GM21515 (cell line): Measurements from ENCODE around the gene THNSL1.
A peak's percentile ranks its signal among the peaks of the same experiment; 100 is the strongest.
"Not testable (repeated sequence)": the region's sequence is repeated elsewhere in the genome, so short reads cannot be mapped to it uniquely, and the experiment has no call there.

Experiments used
- ATAC-seq: cut with Tn5 transposase; IDR thresholded peaks from one replicate; pipeline ENCODE4 v1.9.1; 2021; ENCODE audit not compliant: unreplicated experiment

The THNSL1 gene, protein sequence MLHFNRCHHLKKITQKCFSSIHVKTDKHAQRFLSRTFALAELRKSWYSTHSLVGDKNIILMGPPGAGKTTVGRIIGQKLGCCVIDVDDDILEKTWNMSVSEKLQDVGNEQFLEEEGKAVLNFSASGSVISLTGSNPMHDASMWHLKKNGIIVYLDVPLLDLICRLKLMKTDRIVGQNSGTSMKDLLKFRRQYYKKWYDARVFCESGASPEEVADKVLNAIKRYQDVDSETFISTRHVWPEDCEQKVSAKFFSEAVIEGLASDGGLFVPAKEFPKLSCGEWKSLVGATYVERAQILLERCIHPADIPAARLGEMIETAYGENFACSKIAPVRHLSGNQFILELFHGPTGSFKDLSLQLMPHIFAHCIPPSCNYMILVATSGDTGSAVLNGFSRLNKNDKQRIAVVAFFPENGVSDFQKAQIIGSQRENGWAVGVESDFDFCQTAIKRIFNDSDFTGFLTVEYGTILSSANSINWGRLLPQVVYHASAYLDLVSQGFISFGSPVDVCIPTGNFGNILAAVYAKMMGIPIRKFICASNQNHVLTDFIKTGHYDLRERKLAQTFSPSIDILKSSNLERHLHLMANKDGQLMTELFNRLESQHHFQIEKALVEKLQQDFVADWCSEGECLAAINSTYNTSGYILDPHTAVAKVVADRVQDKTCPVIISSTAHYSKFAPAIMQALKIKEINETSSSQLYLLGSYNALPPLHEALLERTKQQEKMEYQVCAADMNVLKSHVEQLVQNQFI

DNA sequence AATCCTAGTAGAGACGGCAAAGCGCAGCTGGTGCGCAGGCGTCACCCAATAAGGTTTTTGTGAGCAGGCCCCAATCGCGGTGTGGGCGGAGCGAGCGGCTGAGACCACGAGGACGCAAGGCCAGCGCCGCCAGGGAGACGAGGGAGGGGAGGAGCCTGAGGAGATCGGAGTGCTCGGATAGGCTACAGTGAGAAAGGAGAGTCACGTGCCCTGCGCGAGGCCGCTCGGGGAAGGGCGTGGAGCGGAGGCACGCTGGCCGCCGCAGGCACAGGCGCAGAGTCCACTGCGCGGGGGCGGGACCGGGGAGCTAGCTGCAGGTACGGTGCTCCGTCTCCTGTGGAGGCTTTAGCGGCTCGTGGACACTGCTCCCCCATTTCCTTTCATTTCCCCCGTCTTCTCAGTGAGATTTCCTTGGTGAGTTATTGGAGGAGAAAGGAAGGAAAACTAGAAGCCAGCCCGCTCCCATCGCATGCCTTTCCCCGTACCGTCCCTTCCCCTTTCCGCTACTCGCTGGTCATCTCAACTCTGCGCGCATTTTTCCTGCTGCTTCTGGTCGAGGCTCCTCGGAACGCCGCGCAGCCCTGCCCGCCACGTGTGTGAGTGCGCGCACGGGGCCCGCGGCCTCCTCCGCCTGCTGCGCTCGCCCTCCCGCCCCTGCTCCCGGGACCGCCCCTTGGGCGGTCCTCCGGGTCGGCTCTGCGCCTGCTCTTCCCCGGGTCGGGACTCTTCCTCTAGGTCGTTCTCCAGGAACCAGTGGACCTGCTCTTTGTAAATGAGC, at the start of gene THNSL1:
Gene THNSL1, plus strand, starts transcription at position 237 of the 778 bp plus-strand sequence. CDS start 6,612 bp downstream, outside the sequence.
- peak; percentile 99 for ATAC-seq

DNA sequence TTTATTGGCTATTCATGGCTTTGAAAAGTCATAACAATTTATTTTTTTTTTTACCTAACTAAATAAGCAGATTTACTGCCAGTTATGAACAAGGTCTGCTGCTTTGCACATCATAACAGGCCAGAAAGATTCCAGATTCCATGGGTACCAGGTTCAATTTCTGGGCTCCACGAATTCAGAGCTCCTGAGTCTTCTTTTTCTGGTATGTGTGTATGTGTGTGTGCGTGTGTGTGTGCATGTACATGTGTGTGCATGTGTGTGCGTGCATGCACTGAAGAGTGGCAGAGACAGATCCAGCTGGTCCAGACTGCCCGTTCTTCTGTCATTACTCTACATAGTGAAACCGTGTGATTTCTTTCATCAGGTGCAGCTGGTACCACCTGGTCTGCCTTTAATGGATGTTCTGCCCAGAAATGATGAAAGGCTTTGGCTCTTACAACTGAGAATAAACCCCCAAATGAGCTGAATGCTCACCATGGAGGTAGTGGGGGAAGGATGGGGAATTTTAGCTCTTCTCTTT, 49.4 kb upstream of the THNSL1 start:
- no peak for ATAC-seq

DNA sequence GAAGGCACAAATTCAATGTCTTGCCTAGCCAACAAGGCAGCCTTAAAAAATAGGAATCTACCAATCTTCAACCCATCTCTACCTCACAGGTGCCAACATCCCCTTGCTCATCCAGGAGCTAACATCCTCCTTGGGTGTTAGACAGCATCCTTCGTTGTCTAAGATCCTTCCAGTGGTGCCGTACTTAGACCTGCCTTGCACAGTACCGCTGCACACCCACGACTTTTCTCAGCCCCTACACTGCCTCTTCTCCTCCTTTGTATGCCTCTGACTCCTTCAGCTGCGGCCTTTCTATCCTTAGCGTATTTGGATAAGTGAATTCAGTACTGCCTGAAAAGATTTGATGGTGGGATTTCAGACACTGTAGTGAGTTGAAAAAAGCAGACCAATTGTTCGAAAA, 48.1 kb upstream of the THNSL1 start:
- no peak for ATAC-seq

DNA sequence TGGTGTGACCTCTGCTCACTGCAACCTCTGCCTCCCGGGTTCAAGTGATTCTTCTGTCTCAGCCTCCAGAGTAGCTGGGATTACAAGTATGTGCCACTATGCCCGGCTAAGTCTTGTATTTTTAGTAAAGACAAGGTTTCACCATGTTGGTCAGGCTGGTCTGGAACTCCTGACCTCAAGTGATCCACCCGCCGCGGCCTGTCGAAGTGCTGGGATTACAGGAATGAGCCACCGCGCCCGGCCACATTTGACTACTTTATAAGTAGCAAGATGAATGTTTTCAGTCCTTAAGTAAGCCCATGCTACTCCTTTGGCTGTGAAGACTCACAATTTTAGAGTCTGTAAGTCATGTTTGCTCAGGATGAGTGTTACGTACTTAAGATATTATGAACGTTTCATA, 47.5 kb upstream of the THNSL1 start:
- not testable (repeated sequence) for ATAC-seq

DNA sequence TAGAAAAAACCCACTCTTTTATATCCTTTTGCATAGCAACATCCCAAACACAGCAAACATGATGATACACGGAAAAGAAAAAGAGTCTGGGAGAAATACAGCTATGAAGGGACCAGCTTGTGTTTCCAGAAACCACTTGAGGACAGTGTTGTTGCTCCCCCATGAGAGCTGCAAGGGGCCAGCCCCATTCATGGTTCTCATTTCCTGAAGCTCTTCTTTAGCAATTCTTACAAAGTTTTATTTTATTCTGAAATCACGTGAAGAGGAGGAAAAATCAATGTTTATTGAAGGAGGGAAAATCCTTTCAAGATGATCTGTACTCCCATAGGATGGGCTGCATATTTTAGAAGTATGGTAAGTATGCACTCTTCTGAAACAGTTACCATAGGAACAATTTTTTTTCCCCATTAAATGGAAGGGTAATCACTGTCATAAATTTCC, 46.6 kb upstream of the THNSL1 start:
- ATAC-seq = no peak

DNA sequence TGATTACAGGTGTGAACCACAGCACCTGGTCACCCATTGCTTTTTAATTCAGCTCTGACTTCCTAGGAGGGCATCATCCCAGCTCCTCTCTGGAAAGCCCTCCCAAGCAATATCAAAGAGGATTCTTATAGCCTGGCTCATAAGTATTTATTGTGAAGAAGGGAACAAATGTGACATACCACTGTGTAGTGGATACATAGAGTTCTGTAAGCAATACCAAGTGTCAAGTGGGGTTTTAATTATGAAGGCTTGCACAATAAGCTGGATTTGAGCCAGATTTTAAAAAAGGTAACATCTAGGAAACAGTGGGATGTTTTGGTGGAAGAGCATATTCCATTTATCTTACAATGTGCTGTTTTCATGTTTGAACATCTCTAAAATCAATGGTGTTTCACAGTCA, 45.0 kb upstream of the THNSL1 start:
- ATAC-seq = no peak

DNA sequence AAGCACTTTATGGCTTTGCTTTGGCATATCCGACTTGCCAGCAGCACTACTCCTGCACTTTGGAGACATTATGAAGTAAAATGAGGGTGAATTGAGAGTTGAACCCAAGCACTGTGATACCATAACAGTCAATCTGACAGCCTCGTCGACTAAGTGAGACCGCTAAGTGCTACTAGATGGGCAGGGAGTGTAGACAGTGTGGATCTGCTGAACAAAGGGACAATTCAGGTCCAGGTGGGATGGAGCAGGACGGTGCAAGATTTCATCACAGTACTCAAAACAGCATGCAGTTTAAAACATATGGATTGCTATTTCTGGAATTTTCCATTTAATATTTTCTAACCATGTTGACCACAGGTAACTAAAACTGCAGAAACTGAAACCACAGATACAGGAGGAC, 43.2 kb upstream of the THNSL1 start:
- no peak for ATAC-seq

DNA sequence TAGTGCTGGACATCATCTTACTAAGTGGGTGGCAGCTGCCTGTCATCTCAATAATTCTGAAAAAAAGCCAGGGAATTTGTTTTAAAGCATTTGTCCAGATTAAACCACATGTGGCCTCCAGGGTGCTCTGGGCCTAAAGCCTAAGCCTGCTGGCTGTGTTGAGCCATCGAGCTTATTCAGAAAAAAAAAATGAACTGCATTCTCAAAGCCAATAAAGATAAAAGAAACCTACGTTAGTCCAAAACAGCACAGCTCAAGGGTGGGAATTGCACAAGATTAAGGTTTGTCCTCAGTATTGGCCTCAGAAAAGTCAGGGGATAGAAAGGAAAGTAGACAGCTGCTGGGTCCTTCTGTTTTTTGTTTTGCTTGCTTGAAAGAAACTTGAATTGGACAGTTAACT, 41.4 kb upstream of the THNSL1 start:
- no peak for ATAC-seq

DNA sequence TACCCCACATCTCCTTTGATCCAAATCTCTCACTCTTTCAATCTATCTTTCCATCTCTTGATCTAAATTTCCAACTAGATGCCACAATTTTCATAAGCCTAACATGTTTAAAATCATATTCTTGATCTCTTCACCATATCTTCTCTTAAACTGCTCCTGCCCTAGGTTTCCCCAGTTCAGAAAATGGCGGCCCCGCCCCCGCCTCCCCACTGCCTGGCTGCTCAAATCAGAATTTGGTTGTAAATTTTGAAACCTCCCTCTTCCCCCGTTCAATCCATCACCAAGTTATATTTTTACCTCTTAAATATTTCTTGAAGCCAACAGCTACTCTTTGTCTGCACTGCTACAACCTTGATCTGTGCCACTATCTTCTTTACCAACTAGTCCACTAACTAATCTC, 36.7 kb upstream of the THNSL1 start:
- no peak for ATAC-seq

DNA sequence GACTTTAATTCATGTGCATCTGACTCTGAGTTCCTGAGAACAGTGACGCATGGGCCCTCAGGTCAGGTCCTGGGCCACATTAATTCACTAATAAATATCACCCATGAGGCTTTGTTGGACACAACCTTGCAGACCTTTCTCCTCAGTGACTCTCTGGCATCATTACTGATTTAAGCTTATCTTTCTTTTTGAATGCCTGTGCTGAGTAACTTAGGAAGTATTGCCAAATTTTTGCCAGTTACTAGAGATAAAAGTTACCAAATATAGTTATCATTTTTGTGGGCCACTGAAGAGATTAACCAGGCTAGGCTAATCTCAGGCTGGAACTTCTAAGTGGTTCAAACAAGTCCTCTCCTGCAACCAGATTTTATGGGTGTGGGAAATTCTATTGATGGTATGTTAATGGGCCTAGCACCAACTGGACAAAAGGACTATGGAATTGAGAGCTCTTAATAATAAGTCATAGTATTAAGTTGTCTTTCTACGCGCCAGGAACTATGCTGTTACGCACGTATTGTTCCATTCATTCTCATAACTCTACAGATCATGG, 35.2 kb upstream of the THNSL1 start:
- ATAC-seq = no peak

DNA sequence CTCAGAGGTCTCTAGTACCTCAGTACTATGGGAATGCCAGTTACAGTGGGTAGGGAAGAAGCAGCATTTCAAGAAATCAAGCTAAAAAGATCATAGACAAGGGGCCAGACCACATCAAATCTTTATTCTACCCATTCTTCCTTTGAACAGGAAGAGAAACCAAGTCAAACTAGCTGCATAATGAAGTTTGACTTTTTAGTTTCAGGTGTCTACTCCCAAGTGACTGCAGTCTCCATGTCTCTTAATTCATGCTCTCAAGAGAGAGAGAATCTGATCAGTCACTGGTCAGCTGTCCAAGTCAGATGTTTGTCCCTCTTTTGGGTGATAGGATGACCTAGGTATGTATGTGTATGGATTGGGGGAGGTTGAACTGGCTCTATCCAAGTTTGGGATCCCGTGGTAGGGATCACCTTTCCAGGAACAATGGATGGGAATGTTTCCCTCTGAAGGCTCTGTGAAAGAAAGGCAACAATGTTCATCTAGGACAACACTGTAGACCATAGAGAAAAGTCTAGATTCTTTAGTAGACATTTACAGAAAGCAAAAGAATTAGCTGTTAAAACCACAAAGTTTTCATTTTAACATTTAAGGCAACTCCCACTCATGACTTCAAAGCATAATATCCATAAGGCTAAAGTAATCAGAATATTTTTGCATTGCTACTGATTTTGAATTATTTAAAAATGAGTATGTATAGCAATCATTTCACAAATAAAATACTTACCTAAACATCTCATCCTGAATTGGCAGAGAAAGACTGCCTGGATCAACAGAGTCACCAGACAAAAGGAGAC, 33.9 kb upstream of the THNSL1 start:
- ATAC-seq = no peak

DNA sequence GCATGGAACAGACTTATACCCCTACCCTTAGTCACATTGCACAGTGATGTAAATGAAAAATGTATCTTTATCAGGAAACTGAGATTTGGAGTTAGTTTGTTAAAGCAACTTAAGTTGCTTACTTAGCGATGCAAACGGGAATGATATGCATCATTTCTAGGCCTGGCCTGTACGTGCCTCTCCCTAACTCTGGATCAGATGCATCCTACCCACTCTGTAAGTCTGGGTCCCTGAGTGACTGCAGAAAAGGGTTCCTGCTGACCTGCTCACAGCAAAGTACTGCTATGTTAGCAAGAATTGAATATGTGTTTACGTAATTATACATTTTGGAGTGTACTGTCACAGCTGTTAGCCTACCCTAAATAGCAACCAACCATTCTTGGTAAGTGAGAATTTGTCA, 33.3 kb upstream of the THNSL1 start:
- no peak for ATAC-seq

DNA sequence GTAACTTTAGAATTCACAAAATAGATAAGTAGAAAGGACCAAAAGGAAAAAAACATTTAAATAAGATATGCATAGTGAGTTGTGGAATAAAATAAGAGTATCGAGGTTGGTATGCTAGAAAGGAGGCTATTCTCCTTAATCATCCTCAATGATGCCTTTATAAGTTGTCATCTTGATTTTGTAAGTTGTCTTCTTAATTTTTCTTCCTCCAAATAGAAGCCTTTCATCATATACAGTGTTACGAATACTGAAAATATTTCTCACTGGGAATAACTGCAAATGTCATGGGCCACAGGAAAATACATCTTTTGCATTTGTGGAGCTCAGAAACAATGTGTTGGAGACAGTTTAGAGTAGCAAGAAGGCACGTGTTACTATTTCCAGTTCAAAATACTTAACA, 32.5 kb upstream of the THNSL1 start:
- no peak for ATAC-seq

DNA sequence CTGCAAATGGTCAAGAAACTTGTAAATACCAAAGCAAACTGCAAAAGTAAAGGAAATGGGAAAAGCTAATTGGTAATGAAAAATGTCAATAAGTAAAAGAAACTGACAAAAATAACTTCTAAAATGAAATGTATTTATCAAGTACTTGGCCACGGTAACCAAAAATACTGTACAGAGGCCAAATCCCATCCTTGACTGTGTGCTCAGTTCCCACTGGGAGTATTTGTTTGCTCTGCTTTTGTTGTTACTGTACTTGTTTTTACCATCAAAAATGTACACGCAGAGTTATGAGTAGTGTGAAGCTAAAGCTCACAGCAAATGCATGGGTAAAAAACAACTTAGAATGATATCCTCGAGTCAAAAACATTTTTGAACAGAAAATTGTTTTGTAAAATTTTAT, 31.5 kb upstream of the THNSL1 start:
- ATAC-seq = no peak

DNA sequence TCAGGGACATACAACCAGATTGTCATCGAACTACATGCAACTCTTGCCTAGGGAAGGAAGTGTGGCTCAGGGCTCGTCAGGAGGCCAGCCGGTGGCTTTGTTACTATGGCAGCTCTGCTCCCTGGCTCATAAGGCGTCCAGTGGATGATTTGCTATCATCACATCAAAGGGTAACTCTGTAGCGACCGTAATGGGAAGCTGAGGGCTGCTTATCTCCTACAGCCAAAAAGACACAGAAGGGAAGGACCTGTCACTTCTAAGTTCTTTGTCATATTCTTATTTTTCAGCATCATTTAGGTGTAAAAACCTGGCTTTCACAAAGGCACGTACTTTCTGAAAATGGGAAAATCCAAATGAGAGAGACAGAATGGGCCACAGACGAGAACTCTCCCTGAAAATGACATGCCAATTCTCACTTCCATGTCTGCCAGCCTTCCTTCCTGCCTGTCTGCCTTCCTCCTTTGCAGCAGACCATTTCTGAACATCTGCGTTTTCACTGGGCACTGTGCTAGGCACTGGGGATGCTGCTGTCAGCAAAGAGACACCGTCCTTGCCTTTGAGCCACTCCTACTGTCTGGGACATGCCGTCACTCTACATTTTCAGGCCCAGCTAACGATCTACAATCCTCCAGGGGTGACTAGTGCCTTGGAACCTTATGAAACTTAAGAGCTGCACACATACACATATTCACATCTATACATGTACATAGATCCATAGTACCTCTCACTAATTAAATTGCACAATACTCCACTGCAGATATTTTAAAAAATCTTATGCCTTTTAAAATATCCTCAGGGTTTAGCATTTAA, 27.4 kb upstream of the THNSL1 start:
- no peak for ATAC-seq

DNA sequence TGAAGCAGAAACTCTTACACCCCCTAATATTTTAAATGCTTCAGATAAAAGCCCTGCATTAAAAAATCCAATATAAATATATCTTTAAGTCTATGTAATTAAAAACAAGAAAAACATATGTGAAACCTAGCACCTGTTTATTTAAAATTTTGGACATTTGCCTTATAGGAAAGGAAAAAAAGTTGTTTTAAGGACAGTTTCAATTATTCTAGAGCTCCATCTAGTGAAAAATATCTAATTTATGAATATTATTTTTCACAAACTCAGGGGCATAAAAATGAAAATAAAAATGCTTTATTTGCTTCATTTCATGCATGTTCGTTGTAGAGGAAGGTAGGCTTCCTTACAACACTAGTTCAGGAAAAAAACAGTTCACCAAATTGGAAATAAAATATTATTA, 26.5 kb upstream of the THNSL1 start:
- no peak for ATAC-seq

DNA sequence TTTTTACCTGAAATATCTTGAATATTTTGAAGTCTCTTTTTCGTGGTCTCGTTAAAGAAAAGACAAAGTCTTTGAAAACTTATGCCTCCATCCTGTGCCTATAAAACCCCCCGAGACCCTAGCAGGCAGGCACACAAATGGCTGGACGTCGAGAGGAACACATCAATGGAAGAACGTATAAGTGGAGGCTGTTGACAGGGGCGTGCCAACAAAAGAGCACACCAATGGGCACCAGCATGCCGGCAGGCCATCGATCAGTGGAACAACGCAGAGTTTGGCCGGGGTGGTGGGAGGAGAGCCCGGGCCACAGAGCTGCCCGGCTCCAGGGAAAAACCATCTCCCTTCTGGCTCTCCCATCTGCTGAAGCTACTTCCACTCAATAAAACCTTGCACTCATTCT, 25.1 kb upstream of the THNSL1 start:
- no peak for ATAC-seq

DNA sequence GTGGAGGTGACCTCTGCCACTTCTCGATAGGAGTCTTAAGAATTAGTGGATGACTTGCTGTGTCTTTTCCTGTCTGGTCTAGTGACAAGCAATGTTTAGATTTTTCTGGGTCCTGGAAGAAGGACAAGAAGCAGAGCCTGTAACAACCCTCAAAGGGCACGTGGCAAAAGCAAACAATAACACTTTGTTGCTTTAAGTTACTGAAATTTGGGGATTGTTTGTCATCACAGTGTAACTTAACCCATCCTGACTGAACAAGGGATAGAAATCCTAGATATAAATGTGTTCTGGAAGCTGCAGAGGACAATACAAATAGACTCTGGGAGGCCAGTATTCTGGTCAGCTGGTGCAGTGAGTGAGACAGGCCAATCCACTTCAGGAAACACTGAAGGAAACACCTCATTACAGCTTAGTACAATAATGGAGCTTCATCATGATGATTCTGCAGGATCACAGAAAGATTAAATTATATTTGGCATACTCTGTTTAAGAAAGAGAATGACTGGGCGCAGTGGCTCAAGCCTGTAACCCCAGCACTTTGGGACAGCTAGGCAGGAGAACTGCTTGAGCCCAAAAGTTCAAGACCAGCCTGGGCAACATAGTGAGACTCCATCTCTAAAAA, 23.8 kb upstream of the THNSL1 start:
- no peak for ATAC-seq
